Uterus (tissue), 4 donors: ENCODE results near the gene SPG21. TPM values are rescaled to one million over a fixed set of nuclear protein-coding genes. Genes with fewer than 3 reads are reported as not detected.

Experiments used
- DNase-seq, 2 donors: peaks; one replicate each; pipeline ENCODE4 v3.0.0-alpha.2; 2019 to 2020
- H3K27ac ChIP-seq, 2 donors: fragments of 200-600 bp; sonication (generic); 1 replicate in 1 of 2; 2 replicates in 1 of 2; pipeline ENCODE4 v1.5.1; 2016 to 2018
- H3K27me3 ChIP-seq, 2 donors: fragments of 200-600 bp; sonication (generic); one replicate each; pipeline ENCODE4 v1.5.1; 2018 to 2019; ENCODE audit warnings: control low read depth in 1 of 2
- H3K36me3 ChIP-seq, 2 donors: fragments of 200-600 bp; sonication (generic); one replicate each; pipeline ENCODE4 v1.5.1; 2019; ENCODE audit warnings: control low read depth in 1 of 2
- H3K4me1 ChIP-seq, 2 donors: fragments of 200-600 bp; sonication (generic); one replicate each; pipeline ENCODE4 v1.5.1; 2018 to 2019; ENCODE audit warnings: control low read depth in 1 of 2
- H3K4me3 ChIP-seq, 2 donors: fragments of 200-600 bp; sonication (generic); 1 replicate in 1 of 2; 2 replicates in 1 of 2; pipeline ENCODE4 v1.5.1; 2018 to 2019; ENCODE audit warnings: mild to moderate bottlenecking in 1 of 2
- H3K9me3 ChIP-seq, 2 donors: fragments of 200-600 bp; sonication (generic); one replicate each; pipeline ENCODE4 v1.5.1; 2019; ENCODE audit warnings: control low read depth in 1 of 2
- POLR2A ChIP-seq, 2 donors: fragments of 450-650 bp; IDR thresholded peaks; one replicate each; pipeline ENCODE4 v1.6.1; 2016; ENCODE audit warnings: antibody characterized with exemption in 2 of 2, mild to moderate bottlenecking in 1 of 2, moderate library complexity in 1 of 2
- intact Hi-C: fragments of 100-400 bp; cut with DNase I; formaldehyde crosslinking; loops from one replicate; pipeline ENCODE4 v1.15.1; 2023; ENCODE audit warnings: low total_unique reads
- total RNA-seq, 4 donors: library from RNA; depleted of rRNA in 3 of 4; stranded (reverse); fragments of >200 nt in 3 of 4; gene quantifications; one replicate each; pipeline versions ENCODE4 v1.1.0 to v1.2.4, GENCODE V29; 2014 to 2023
- TF ChIP-seq, protein P1 (sequence below), 4 experiments: fragments of 200-600 bp in 2 of 4; fragments of 450-650 bp in 2 of 4; sonication (generic) in 2 of 4; IDR thresholded peaks; one replicate each; pipeline ENCODE4 v1.5.1; 2016 to 2019; ENCODE audit warnings: antibody characterized with exemption in 4 of 4, mild to moderate bottlenecking in 2 of 4, moderate library complexity in 1 of 4
- donor health status: DM: yes; HTN: yes; CAD: no.

Gene SPG21
- total RNA-seq, 4 donors from 2014 or later, result 22.8 to 130 (median 80.7) TPM

DNA sequence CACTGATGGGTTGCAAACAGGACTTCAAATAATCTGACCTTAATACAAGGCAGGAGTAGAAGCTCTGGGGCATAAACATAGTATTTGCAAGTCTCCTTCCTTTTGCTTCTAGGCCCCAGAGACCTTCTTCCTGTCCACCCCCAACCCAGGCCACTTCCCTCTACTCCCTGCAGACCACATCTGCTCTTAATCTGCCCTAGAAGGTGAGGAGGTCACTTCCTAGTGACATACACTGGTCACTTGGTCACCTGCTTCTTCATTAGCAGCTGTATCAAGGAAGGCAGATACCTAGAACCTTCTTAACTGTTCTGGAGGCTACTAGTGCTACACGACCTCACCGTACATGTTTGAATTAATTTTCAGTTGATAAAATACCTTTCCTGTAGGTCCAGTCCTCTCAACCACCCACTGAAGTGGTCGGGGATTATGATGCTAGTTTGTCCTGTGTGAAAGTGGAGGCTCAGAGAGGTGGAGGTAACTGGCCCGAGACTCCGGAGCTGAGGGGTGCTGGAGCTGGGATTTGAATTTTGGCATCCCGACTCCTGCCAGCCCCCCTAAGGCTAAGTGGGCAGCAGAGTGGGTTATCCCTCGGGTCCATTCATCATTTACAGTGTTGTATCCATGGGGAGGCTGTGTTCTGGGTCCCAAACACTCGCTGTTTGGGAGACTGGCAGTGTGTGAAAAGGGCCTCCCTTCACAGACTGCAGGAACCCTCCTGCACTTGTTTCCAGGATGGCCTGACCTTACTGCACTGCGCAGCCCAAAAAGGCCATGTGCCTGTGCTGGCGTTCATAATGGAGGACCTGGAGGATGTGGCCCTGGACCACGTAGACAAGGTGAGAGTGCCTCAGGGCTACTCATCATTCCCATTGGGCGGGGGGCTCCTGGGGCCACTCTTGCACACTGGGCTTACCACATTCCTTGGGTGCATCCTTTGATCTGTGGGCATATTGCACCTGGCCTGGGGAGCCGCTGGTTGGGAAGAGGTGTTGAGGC, 64.1 kb downstream of the SPG21 start:
- H3K9me3 ChIP-seq, result no peaks in the 10 kb centered on the region
- TF ChIP-seq, protein P1, sequence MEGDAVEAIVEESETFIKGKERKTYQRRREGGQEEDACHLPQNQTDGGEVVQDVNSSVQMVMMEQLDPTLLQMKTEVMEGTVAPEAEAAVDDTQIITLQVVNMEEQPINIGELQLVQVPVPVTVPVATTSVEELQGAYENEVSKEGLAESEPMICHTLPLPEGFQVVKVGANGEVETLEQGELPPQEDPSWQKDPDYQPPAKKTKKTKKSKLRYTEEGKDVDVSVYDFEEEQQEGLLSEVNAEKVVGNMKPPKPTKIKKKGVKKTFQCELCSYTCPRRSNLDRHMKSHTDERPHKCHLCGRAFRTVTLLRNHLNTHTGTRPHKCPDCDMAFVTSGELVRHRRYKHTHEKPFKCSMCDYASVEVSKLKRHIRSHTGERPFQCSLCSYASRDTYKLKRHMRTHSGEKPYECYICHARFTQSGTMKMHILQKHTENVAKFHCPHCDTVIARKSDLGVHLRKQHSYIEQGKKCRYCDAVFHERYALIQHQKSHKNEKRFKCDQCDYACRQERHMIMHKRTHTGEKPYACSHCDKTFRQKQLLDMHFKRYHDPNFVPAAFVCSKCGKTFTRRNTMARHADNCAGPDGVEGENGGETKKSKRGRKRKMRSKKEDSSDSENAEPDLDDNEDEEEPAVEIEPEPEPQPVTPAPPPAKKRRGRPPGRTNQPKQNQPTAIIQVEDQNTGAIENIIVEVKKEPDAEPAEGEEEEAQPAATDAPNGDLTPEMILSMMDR (IDR thresholded peaks at IDR 0.05), result no peak
- TF ChIP-seq POLR2A (IDR thresholded peaks at IDR 0.05), result no peak
- H3K36me3 ChIP-seq, result no peaks in the 10 kb centered on the region
- no peak overlapping the region for H3K4me3 ChIP-seq
- intact Hi-C loops, result no loop called here
- H3K27ac ChIP-seq, result no peak overlapping the region
- no peaks in the 10 kb centered on the region for H3K27me3 ChIP-seq
- H3K4me1 ChIP-seq, result no peaks in the 10 kb centered on the region
- DNase-seq, result peak in 1 of 2 donors; percentile 7

DNA sequence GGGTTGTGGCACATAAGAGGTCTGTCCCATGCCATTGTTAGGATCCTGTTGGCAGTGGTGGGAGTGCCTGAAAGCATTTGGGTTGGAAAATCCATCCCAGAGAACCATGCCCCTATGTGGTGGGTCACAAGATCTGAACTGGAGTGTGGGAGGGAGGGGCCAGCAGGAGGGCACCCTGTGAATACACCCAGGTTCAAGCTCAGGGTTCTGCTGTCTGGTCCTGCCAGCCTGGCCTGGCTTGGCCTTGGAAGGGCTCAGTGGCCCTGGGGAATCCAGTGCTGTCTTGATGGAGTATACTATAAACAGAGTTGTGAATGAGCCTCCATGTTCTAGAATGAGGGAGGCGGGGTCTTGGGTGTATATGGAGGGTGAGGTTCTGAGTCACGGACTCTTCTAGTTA, 66.2 kb downstream of the SPG21 start:
- Histone ChIP-seq H3K36me3 (no peaks in the 10 kb centered on the region), H3K4me3 (no peak overlapping the region), H3K4me1 (no peaks in the 10 kb centered on the region), H3K9me3 (no peaks in the 10 kb centered on the region), H3K27ac (no peak overlapping the region), H3K27me3 (no peaks in the 10 kb centered on the region)
- TF ChIP-seq, protein P1 (IDR thresholded peaks at IDR 0.05), result no peak
- TF ChIP-seq POLR2A (IDR thresholded peaks at IDR 0.05), result no peak
- peak in 1 of 2 donors; percentile 4 for DNase-seq
- intact Hi-C loops, result no loop called here

DNA sequence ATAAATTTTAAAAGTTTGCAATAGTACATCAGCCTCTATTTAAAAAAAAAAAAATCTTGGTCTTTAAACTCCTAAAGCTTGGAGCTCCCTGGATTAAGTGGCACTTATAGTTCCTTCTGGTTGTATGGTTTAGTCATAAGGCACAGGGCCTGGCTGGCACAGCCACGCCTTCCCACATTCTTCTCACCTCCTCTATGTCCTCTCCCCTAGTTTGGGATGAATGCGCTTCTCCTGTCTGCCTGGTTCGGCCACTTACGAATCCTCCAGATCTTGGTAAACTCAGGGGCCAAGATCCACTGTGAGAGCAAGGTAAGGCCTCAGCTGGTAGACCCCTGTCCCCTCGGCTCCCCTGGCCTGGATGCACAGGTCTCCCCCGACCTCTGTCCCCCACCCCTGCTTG, 68.0 kb downstream of the SPG21 start:
- no peaks in the 10 kb centered on the region for H3K9me3 ChIP-seq
- no peaks in the 10 kb centered on the region for H3K36me3 ChIP-seq
- H3K4me1 ChIP-seq, result no peaks in the 10 kb centered on the region
- H3K27me3 ChIP-seq, result no peaks in the 10 kb centered on the region
- H3K27ac ChIP-seq, result peak overlapping the region; percentile 5 to 49
- no peak for DNase-seq
- TF ChIP-seq POLR2A (IDR thresholded peaks at IDR 0.05), result no peak
- TF ChIP-seq, protein P1 (IDR thresholded peaks at IDR 0.05), result no peak
- intact Hi-C loops, result no loop called here
- no peak overlapping the region for H3K4me3 ChIP-seq

DNA sequence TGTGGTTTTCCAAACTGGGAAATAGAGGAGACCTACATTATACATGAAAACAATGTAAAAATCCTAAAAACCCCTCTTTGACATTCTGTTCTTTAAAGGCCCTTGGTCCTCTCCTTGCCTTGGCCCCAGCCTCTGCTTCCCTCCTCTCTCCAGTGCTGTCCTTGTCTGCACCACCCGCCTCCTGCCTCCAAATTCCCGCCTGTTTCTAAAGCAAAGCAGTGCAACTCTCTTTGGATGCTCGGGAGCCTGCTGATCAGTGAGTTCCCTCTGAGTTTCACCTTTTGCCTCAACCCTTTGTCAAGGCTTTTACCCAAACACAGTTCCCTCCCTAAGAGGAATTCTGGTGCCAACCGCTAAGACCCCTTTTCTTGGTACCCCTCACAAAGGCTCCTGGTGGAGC, 70.0 kb downstream of the SPG21 start:
- DNase-seq, result no peak

DNA sequence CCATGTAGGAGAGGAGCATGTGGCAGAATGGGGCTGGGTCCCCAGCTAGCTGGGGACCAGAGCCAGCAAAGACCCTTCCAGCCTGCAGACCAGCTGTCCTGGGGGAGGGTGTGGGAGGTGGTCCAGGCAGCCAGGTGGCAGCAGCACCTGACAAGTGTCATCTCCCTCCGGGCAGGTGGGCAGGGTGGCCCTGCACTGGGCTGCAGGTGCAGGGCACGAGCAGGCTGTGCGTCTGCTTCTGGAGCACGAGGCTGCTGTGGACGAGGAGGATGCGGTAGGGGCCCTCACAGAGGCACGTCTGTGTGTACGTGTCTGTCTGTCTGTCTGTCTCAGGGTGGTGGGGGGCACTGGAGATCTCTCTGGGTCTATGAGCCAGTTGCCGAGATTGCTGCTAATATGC, 72.5 kb downstream of the SPG21 start:
- no peaks in the 10 kb centered on the region for H3K4me1 ChIP-seq
- no peaks in the 10 kb centered on the region for H3K27me3 ChIP-seq
- TF ChIP-seq POLR2A (IDR thresholded peaks at IDR 0.05), result no peak
- TF ChIP-seq, protein P1 (IDR thresholded peaks at IDR 0.05), result no peak
- H3K27ac ChIP-seq, result no peak overlapping the region
- intact Hi-C loops, result no loop called here
- H3K4me3 ChIP-seq, result no peak overlapping the region
- H3K9me3 ChIP-seq, result no peaks in the 10 kb centered on the region
- no peak for DNase-seq
- H3K36me3 ChIP-seq, result no peaks in the 10 kb centered on the region

More for the DNA sequence above, 70.0 kb downstream of the SPG21 start:
- intact Hi-C loops, result no loop called here
- TF ChIP-seq, protein P1 (IDR thresholded peaks at IDR 0.05), result no peak
- no peak for TF ChIP-seq POLR2A (IDR thresholded peaks at IDR 0.05)
- H3K4me1 ChIP-seq, result no peaks in the 10 kb centered on the region
- no peak overlapping the region for H3K27ac ChIP-seq
- no peak overlapping the region for H3K4me3 ChIP-seq
- H3K36me3 ChIP-seq, result no peaks in the 10 kb centered on the region
- no peaks in the 10 kb centered on the region for H3K9me3 ChIP-seq
- no peaks in the 10 kb centered on the region for H3K27me3 ChIP-seq
